ENCODE measurements around the gene FOXP1.
A peak's percentile ranks its signal among the peaks of the same experiment; 100 is the strongest.

FOXP1 gene

GRCh38 chr3:71072287-71072686 is 511.2 kb downstream of the FOXP1 start:
- no peak overlapping the region for H3K27ac ChIP-seq (ENCODE audit: low read depth in 2 of 2, low read length in 2 of 2)
- H3K4me1 ChIP-seq (ENCODE audit: control insufficient read depth in 2 of 2, insufficient read depth in 2 of 2, low read length in 2 of 2) = peaks cover 7 to 19% of the 10 kb centered on the region in 2 donors
- H3K9ac ChIP-seq (ENCODE audit: low read depth in 1 of 2, low read length in 2 of 2) = no peak overlapping the region
- H3K9me3 ChIP-seq (ENCODE audit: control insufficient read depth in 2 of 2, low read length in 2 of 2) = no peaks in the 10 kb centered on the region
- H3K36me3 ChIP-seq (ENCODE audit: control insufficient read depth in 2 of 2, insufficient read depth in 2 of 2, low read length in 2 of 2) = no peaks in the 10 kb centered on the region
- H3K4me3 ChIP-seq (ENCODE audit: low read length in 2 of 2) = no peak overlapping the region
- no peaks in the 10 kb centered on the region for H3K27me3 ChIP-seq (ENCODE audit: control insufficient read depth in 2 of 2, insufficient read depth in 2 of 2, low read length in 2 of 2)

DNA sequence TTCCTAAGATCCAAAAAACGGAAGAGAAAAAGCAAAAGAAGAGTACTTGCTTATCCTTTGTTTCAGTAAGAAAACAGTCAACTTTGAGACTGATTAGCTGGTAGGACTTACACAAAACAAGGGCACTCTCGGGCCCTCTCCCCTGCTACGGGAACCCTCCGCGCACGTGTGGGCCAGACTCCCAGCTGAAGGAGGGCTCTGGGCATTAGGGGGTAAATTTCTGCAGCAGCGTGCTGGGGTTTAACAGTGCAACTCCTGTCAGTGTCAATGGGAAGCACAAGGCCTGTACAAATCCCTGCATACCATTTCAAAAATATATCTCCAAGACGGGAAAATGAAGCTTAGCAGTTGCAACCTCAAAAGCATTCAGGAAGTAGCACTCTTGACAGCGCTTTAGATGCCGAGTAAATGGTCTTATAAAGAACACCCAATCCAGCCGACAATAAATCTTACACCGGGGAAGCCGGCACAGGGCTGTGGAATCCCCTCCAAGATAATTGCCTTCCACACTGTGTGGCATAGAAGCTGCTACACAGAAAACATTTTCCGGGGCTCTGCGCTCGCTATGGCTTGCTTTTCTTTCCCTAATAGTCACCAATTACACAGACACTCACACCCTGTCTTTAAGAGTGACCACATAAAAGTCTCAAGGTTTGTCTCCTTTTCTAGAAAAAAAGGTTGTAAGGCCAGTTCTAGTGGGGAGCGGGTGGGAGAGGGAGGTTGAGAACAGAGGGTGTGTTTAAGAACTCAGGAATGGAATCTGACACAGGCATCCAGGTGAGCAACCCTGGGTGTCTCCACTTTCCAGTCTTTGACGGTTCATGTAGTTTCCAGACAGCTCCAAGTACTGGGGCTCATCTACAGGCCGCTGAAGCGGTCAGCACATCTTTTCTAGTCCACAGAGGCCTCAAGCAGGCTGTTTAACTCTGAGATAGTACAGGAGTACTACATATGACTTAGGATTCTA is 512.7 kb downstream of the FOXP1 start:
- H3K36me3 ChIP-seq (ENCODE audit: control insufficient read depth in 2 of 2, insufficient read depth in 2 of 2, low read length in 2 of 2) = no peaks in the 10 kb centered on the region
- H3K9me3 ChIP-seq (ENCODE audit: control insufficient read depth in 2 of 2, low read length in 2 of 2) = no peaks in the 10 kb centered on the region
- no peak overlapping the region for H3K4me3 ChIP-seq (ENCODE audit: low read length in 2 of 2)
- no peak overlapping the region for H3K9ac ChIP-seq (ENCODE audit: low read depth in 1 of 2, low read length in 2 of 2)
- peaks cover 18 to 30% of the 10 kb centered on the region in 2 donors for H3K4me1 ChIP-seq (ENCODE audit: control insufficient read depth in 2 of 2, insufficient read depth in 2 of 2, low read length in 2 of 2)
- H3K27me3 ChIP-seq (ENCODE audit: control insufficient read depth in 2 of 2, insufficient read depth in 2 of 2, low read length in 2 of 2) = no peaks in the 10 kb centered on the region
- H3K27ac ChIP-seq (ENCODE audit: low read depth in 2 of 2, low read length in 2 of 2) = no peak overlapping the region

DNA sequence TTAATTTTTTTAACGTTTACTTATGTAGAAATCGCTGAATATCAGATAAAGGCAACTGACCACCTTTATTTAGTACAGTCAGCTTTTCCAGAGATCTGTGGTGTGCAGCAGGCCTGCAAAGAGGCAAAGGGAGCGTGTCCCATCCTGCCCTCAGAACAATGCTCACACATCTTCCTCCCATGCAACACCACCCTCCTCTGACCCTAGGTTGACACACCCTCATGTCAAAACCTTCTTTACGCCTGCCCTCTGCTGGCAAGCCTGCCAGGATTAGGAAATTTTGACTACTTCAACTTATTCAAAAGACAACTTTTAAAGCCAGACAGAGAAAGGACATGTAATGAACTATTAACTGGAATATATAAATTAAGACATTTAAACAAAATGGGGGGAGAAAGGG is 513.7 kb downstream of the FOXP1 start:
- no peaks in the 10 kb centered on the region for H3K36me3 ChIP-seq (ENCODE audit: control insufficient read depth in 2 of 2, insufficient read depth in 2 of 2, low read length in 2 of 2)
- peaks cover 18 to 32% of the 10 kb centered on the region in 2 donors for H3K4me1 ChIP-seq (ENCODE audit: control insufficient read depth in 2 of 2, insufficient read depth in 2 of 2, low read length in 2 of 2)
- peak overlapping the region in 1 of 2 donors; percentile 3 for H3K27ac ChIP-seq (ENCODE audit: low read depth in 2 of 2, low read length in 2 of 2)
- no peak overlapping the region for H3K9ac ChIP-seq (ENCODE audit: low read depth in 1 of 2, low read length in 2 of 2)
- H3K27me3 ChIP-seq (ENCODE audit: control insufficient read depth in 2 of 2, insufficient read depth in 2 of 2, low read length in 2 of 2) = no peaks in the 10 kb centered on the region
- no peak overlapping the region for H3K4me3 ChIP-seq (ENCODE audit: low read length in 2 of 2)
- H3K9me3 ChIP-seq (ENCODE audit: control insufficient read depth in 2 of 2, low read length in 2 of 2) = no peaks in the 10 kb centered on the region

DNA sequence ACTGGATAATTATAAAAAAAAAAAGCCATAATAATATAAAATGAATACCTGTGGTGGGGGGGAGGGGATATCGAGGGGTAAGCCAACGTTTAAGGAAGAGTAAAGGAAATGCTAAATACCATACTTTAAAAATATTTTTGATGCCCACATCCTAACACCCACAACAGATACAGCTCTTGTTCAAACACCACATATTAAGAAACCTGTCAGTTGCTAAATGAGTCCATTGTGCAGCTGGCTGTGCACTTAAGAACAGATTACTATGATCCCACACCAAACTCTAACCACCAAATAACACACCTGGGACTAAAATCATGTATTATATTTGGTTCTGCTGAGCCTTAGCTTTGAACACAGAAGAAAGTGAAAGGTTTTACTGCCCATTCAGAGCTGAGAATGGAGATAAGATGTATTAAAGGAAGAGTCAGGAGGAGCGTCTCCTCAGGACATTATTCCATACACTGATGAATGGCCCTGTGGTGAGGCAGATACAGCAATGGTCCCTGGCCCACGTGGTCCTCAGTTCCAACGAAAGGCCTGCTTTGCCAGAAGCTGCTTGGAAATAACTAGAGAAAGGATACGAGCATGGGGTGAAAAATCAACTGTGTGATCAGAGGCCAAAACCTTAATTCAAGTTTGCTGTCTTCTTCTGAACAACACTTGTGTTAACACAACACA is 515.4 kb downstream of the FOXP1 start:
- Histone ChIP-seq H3K4me3 (ENCODE audit: low read length in 2 of 2) (no peak overlapping the region), H3K9me3 (ENCODE audit: control insufficient read depth in 2 of 2, low read length in 2 of 2) (no peaks in the 10 kb centered on the region), H3K36me3 (ENCODE audit: control insufficient read depth in 2 of 2, insufficient read depth in 2 of 2, low read length in 2 of 2) (no peaks in the 10 kb centered on the region), H3K9ac (ENCODE audit: low read depth in 1 of 2, low read length in 2 of 2) (no peak overlapping the region), H3K27me3 (ENCODE audit: control insufficient read depth in 2 of 2, insufficient read depth in 2 of 2, low read length in 2 of 2) (no peaks in the 10 kb centered on the region), H3K27ac (ENCODE audit: low read depth in 2 of 2, low read length in 2 of 2) (no peak overlapping the region), H3K4me1 (ENCODE audit: control insufficient read depth in 2 of 2, insufficient read depth in 2 of 2, low read length in 2 of 2) (peaks cover 20 to 36% of the 10 kb centered on the region in 2 donors)

- H3K36me3 ChIP-seq (ENCODE audit: control insufficient read depth in 2 of 2, insufficient read depth in 2 of 2, low read length in 2 of 2) = no peaks in the 10 kb centered on the region
- H3K9me3 ChIP-seq (ENCODE audit: control insufficient read depth in 2 of 2, low read length in 2 of 2) = no peaks in the 10 kb centered on the region
- H3K4me1 ChIP-seq (ENCODE audit: control insufficient read depth in 2 of 2, insufficient read depth in 2 of 2, low read length in 2 of 2) = peaks cover 26 to 42% of the 10 kb centered on the region in 2 donors
- peak overlapping the region in 1 of 2 donors; percentile 18 for H3K9ac ChIP-seq (ENCODE audit: low read depth in 1 of 2, low read length in 2 of 2)
- peak overlapping the region; percentile 68 to 96 for H3K27ac ChIP-seq (ENCODE audit: low read depth in 2 of 2, low read length in 2 of 2)
- no peaks in the 10 kb centered on the region for H3K27me3 ChIP-seq (ENCODE audit: control insufficient read depth in 2 of 2, insufficient read depth in 2 of 2, low read length in 2 of 2)
- H3K4me3 ChIP-seq (ENCODE audit: low read length in 2 of 2) = peak overlapping the region in 1 of 2 donors; percentile 49
Observed at GRCh38 chr3:71066849-71067261, 516.7 kb downstream of the FOXP1 start.

GRCh38 chr3:71066356-71066755 is 517.2 kb downstream of the FOXP1 start:
- H3K4me3 ChIP-seq (ENCODE audit: low read length in 2 of 2) = peak overlapping the region; percentile 15 to 49

DNA sequence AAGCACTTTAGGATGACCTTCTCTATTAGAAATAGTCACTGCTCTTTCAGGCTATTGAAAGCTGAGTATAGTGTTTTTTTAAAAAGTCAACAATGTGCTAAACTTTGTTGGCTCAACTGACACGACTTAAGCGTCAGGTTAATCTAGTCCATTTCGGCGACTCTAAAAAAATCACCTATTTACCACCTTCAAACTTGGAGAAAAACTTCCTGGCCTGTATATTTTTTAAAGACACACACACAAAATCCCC is 517.8 kb downstream of the FOXP1 start:
- Histone ChIP-seq H3K9me3 (ENCODE audit: control insufficient read depth in 2 of 2, low read length in 2 of 2) (no peaks in the 10 kb centered on the region), H3K36me3 (ENCODE audit: control insufficient read depth in 2 of 2, insufficient read depth in 2 of 2, low read length in 2 of 2) (no peaks in the 10 kb centered on the region), H3K4me3 (ENCODE audit: low read length in 2 of 2) (peak overlapping the region; percentile 75 to 86), H3K27me3 (ENCODE audit: control insufficient read depth in 2 of 2, insufficient read depth in 2 of 2, low read length in 2 of 2) (no peaks in the 10 kb centered on the region), H3K9ac (ENCODE audit: low read depth in 1 of 2, low read length in 2 of 2) (peak overlapping the region; percentile 93 to 95), H3K4me1 (ENCODE audit: control insufficient read depth in 2 of 2, insufficient read depth in 2 of 2, low read length in 2 of 2) (peaks cover 29 to 50% of the 10 kb centered on the region in 2 donors), H3K27ac (ENCODE audit: low read depth in 2 of 2, low read length in 2 of 2) (peak overlapping the region; percentile 93 to 96)

More at GRCh38 chr3:71066356-71066755, 517.2 kb downstream of the FOXP1 start:
- H3K4me1 ChIP-seq (ENCODE audit: control insufficient read depth in 2 of 2, insufficient read depth in 2 of 2, low read length in 2 of 2) = peaks cover 29 to 44% of the 10 kb centered on the region in 2 donors
- no peaks in the 10 kb centered on the region for H3K27me3 ChIP-seq (ENCODE audit: control insufficient read depth in 2 of 2, insufficient read depth in 2 of 2, low read length in 2 of 2)
- H3K9me3 ChIP-seq (ENCODE audit: control insufficient read depth in 2 of 2, low read length in 2 of 2) = no peaks in the 10 kb centered on the region
- peak overlapping the region; percentile 68 to 96 for H3K27ac ChIP-seq (ENCODE audit: low read depth in 2 of 2, low read length in 2 of 2)
- no peaks in the 10 kb centered on the region for H3K36me3 ChIP-seq (ENCODE audit: control insufficient read depth in 2 of 2, insufficient read depth in 2 of 2, low read length in 2 of 2)
- H3K9ac ChIP-seq (ENCODE audit: low read depth in 1 of 2, low read length in 2 of 2) = peak overlapping the region; percentile 15 to 93

GRCh38 chr3:71064956-71065763 is 518.4 kb downstream of the FOXP1 start:
- Histone ChIP-seq H3K4me1 (ENCODE audit: control insufficient read depth in 2 of 2, insufficient read depth in 2 of 2, low read length in 2 of 2) (peaks cover 25 to 54% of the 10 kb centered on the region in 2 donors), H3K9me3 (ENCODE audit: control insufficient read depth in 2 of 2, low read length in 2 of 2) (no peaks in the 10 kb centered on the region), H3K27me3 (ENCODE audit: control insufficient read depth in 2 of 2, insufficient read depth in 2 of 2, low read length in 2 of 2) (no peaks in the 10 kb centered on the region), H3K27ac (ENCODE audit: low read depth in 2 of 2, low read length in 2 of 2) (peak overlapping the region; percentile 94 to 96), H3K36me3 (ENCODE audit: control insufficient read depth in 2 of 2, insufficient read depth in 2 of 2, low read length in 2 of 2) (no peaks in the 10 kb centered on the region), H3K4me3 (ENCODE audit: low read length in 2 of 2) (peak overlapping the region; percentile 75 to 86), H3K9ac (ENCODE audit: low read depth in 1 of 2, low read length in 2 of 2) (peak overlapping the region; percentile 93 to 95)

DNA sequence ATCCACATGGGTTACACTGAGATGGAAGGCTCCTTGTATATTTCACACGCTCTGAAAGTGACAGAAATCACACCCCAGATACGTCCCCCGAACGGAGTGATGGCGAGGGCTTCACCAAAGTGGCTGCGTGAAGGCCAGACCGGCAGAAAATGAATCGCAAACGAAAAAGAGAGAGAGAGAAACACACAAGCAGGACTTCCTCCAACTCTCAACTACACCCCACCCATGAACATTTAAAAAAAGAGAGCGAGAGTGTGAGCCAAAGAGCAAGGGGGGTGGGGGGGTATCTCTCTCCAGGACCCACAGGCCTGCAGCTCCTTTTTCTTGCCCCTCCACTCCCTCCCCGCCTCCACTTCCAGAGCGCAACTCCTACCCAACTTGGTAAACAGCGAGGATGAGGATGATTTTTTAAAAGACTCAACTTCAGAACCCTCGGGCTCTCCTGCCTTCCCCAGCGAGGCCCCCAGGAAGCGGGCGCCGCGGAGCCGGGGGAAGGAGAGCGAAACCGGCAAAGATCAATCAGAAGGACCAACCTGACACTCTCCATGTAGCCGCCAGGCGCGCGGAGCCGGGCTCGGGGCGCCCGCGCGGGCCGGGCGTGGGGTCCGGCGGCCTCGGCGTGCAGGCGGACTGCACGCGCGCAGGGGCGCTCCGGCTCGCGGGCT is 519.1 kb downstream of the FOXP1 start:
- Histone ChIP-seq H3K9ac (ENCODE audit: low read depth in 1 of 2, low read length in 2 of 2) (peak overlapping the region; percentile 76 to 82), H3K4me1 (ENCODE audit: control insufficient read depth in 2 of 2, insufficient read depth in 2 of 2, low read length in 2 of 2) (peaks cover 29 to 54% of the 10 kb centered on the region in 2 donors), H3K27me3 (ENCODE audit: control insufficient read depth in 2 of 2, insufficient read depth in 2 of 2, low read length in 2 of 2) (no peaks in the 10 kb centered on the region), H3K27ac (ENCODE audit: low read depth in 2 of 2, low read length in 2 of 2) (peak overlapping the region; percentile 92 to 94), H3K4me3 (ENCODE audit: low read length in 2 of 2) (peak overlapping the region; percentile 75 to 95), H3K9me3 (ENCODE audit: control insufficient read depth in 2 of 2, low read length in 2 of 2) (no peaks in the 10 kb centered on the region), H3K36me3 (ENCODE audit: control insufficient read depth in 2 of 2, insufficient read depth in 2 of 2, low read length in 2 of 2) (no peaks in the 10 kb centered on the region)

Measured in mucosa of rectum (tissue), 2 donors.